AG09319 (cell line): ENCODE results near the gene CFB.
A peak's percentile ranks its signal among the peaks of the same experiment; 100 is the strongest.
"Not testable (repeated sequence)": the region's sequence is repeated elsewhere in the genome, so short reads cannot be mapped to it uniquely, and the experiment has no call there.

ENCODE experiments used
- DNase-seq: peaks from one replicate; pipeline ENCODE4 v3.0.0-alpha.2; 2010; ENCODE audit warnings: low read depth; ENCODE audit errors: extremely low read depth
- CTCF ChIP-seq: IDR thresholded peaks from 2 replicates; pipeline ENCODE4 v1.5.1; 2011; ENCODE audit warnings: low read depth, mild to moderate bottlenecking, inconsistent platforms, low read length, moderate library complexity

Gene CFB

DNA sequence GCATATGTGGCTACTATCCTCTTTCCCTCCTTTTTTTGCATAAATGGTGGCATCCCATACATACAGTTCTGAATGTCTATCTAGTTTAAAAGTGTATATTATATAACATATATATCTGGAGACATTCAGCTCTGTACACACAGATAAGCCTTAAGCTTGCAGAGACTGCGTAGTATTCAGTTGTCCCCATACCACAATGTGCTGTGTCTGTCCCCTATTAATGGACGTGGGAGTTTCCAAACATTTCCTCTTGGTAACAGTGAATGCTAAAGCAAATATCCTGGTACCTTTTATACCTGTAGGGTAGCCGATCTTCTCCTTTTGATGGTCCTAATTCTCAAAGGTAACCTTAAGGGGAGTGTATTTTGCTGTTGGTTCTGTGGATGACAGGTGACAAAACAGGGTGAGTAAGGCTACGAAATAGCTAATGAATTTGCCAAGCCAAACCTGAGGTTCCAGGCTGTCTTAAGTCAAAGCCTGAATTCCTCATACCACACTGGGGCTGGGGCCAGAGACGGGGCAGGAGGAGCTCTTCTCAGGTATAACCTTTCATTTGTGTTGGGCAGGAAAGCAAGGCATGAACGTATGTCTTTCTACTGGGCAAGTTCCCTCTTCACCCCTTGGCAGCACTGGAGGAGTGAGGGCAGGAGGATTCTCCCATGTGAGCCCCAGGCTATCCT is 26.1 kb upstream of the CFB start:
- no peak for DNase-seq
- TF ChIP-seq CTCF, result no peak

DNA sequence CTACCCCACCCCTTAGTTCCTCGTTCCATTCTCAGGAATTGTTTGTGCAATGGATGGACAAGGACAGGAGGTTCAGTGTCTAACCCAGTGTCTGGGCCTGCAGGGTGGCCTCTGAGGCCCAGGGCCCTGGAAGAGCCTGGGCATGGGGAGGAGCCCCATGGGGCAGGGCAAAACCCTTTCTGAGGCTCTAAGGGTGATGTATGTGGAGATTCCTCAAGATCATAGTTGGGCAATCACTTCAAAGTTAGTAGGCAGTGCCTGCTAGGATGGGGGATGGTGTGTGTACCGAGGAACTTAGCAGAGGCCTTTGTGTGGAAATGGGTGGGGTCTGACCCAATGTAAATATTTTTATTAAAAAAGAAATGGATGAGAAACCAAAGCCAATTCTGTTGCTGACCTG is 25.1 kb upstream of the CFB start:
- no peak for TF ChIP-seq CTCF
- DNase-seq, result no peak

- no peak for DNase-seq
- peak; percentile 4 for TF ChIP-seq CTCF
Observed at GRCh38 chr6:31922942-31923341, 23.0 kb upstream of the CFB start.

DNA sequence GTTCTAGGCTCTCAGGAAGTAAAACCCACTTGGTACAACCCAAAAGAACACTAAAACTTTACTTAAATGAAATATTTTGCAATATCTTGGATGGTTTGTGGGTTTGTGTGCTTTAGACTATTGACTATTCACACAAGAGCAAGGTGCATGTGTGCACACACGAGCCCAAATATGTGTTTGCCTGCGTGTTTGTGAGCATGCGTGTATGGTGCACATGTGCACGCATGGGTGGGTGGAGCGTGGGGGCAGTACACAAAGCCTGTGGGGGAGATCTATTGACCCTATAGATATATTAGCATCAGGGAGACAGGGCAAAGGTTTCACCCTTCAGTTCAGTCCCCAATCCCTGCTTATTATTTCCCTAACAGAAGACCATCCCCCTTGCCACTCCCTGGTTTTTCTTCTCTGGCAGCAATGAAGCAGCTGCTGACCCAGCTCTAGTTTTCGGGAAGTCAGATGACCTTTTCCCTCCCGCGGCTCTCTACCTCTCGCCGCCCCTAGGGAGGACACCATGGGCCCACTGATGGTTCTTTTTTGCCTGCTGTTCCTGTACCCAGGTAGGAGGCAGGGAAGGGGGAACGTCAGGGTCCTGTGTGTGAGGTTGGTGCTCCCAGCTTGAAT is 18.5 kb upstream of the CFB start, which contains the start of gene C2:
TSS of gene C2 (plus strand) at position 476 of the 621 bp plus-strand sequence. CDS start at position 512, 36 bp downstream.
- no peak for DNase-seq
- TF ChIP-seq CTCF, result no peak

DNA sequence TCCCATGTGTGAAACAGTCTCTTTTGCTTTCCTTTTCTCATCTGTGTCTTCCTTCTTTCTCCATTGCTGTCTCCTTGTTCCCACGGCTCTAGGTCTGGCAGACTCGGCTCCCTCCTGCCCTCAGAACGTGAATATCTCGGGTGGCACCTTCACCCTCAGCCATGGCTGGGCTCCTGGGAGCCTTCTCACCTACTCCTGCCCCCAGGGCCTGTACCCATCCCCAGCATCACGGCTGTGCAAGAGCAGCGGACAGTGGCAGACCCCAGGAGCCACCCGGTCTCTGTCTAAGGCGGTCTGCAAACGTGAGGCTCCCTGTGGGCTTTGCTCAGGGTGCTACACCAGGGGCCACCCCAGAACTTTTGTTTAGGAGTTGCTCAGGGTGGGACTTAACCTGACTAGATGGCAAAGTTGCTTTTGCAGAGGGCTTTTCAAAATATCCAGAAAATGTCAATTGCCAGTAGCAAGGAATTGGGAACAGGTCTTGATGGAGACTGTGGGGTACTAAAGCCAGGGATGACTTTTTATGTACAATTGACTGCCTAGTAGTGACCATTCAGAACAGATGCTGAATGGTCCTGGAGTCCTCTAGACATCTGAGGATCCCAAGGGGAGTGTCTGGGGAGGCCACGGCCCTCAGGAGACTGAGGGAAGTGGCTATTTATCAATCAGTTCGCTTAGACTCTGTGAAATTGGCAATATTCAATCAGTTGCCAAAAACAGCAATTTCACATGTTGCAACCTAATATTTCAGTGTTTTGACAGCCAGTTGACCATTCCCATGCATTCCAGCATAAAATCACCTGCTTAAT is 17.8 kb upstream of the CFB start:
- TF ChIP-seq CTCF, result no peak
- DNase-seq, result no peak

DNA sequence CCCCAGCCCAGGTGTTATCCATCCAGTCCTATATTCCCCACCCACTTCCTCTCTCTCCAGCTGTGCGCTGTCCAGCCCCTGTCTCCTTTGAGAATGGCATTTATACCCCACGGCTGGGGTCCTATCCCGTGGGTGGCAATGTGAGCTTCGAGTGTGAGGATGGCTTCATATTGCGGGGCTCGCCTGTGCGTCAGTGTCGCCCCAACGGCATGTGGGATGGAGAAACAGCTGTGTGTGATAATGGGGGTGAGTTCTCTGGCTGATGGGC is 17.3 kb upstream of the CFB start:
- TF ChIP-seq CTCF, result no peak
- no peak for DNase-seq

DNA sequence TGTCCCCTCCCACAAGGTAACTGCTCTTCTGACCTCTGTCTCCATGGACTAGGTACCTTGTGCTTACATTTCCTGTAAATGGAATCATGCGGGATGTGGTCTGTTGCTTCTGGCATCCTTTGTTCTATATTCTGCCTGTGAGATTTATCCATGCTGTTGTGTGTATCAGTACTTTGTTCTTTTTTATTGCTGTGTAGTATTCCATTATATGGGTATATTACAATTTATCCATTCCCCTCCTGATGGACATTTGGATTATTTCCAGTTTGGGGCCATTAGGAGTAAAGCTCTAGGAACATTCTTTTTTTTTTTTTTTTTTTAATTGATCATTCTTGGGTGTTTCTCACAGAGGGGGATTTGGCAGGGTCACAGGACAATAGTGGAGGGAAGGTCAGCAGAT is 14.9 kb upstream of the CFB start:
- DNase-seq, result no peak
- TF ChIP-seq CTCF, result no peak

- not testable (repeated sequence) for DNase-seq
Observed at GRCh38 chr6:31932137-31932536, 13.8 kb upstream of the CFB start.
